SIG-M5 treated with dmso at 0.1 percent for 504 hours (cell line): Measurements from ENCODE around the gene RASGRF2.
"Not testable (repeated sequence)": the region's sequence is repeated elsewhere in the genome, so short reads cannot be mapped to it uniquely, and the experiment has no call there.

Source experiments
- DNase-seq: peaks from one replicate; lab custom pipeline; 2025; ENCODE audit not compliant: unreplicated experiment; lab: John Stamatoyannopoulos, UW

The RASGRF2 gene

GRCh38 chr5:80982093-80982492 lies 21.9 kb downstream of the RASGRF2 start:
- no peak for DNase-seq

GRCh38 chr5:80985600-80986228 lies 25.6 kb downstream of the RASGRF2 start:
- no peak for DNase-seq

- DNase-seq, result no peak
Measured at GRCh38 chr5:80986382-80986781, 26.2 kb downstream of the RASGRF2 start.

- no peak for DNase-seq
Measured at GRCh38 chr5:80987078-80987766, 27.1 kb downstream of the RASGRF2 start.

- DNase-seq, result no peak
Measured at GRCh38 chr5:80988419-80988935, 28.3 kb downstream of the RASGRF2 start.

GRCh38 chr5:80989883-80990282 lies 29.7 kb downstream of the RASGRF2 start:
- DNase-seq, result no peak

- no peak for DNase-seq
Measured at GRCh38 chr5:80990527-80990926, 30.4 kb downstream of the RASGRF2 start.

- no peak for DNase-seq
Measured at GRCh38 chr5:80990971-80991370, 30.8 kb downstream of the RASGRF2 start.

GRCh38 chr5:80995908-80996307 lies 35.7 kb downstream of the RASGRF2 start:
- DNase-seq, result no peak

GRCh38 chr5:80998590-80998979 lies 38.4 kb downstream of the RASGRF2 start:
- DNase-seq, result no peak

GRCh38 chr5:81003811-81004386 lies 43.7 kb downstream of the RASGRF2 start:
- no peak for DNase-seq

GRCh38 chr5:81005708-81006107 lies 45.5 kb downstream of the RASGRF2 start:
- no peak for DNase-seq

- DNase-seq, result no peak
Measured at GRCh38 chr5:81006231-81006630, 46.1 kb downstream of the RASGRF2 start.

- no peak for DNase-seq
Measured at GRCh38 chr5:81006947-81007636, 46.9 kb downstream of the RASGRF2 start.

- no peak for DNase-seq
Measured at GRCh38 chr5:81007637-81008027, 47.5 kb downstream of the RASGRF2 start.

GRCh38 chr5:81010336-81011169 lies 50.4 kb downstream of the RASGRF2 start:
- no peak for DNase-seq

GRCh38 chr5:81014348-81014747 lies 54.2 kb downstream of the RASGRF2 start:
- no peak for DNase-seq

GRCh38 chr5:81016116-81016515 lies 56.0 kb downstream of the RASGRF2 start:
- DNase-seq, result no peak

GRCh38 chr5:81017320-81017719 lies 57.2 kb downstream of the RASGRF2 start:
- DNase-seq, result no peak

- not testable (repeated sequence) for DNase-seq
Measured at GRCh38 chr5:81018608-81019007, 58.4 kb downstream of the RASGRF2 start.

- DNase-seq, result no peak
Measured at GRCh38 chr5:81019748-81020147, 59.6 kb downstream of the RASGRF2 start.
